LHCN-M2 (cell line): ENCODE measurements around the gene PPM1E. TPM values are rescaled to one million over a fixed set of nuclear protein-coding genes. Genes with fewer than 3 reads are reported as not detected.

Experiments
- total RNA-seq: library from RNA; depleted of rRNA; stranded (reverse); fragments of >200 nt; gene quantifications from 2 replicates; pipeline ENCODE4 v1.2.3, GENCODE V29; 2014; rRNA removed

The PPM1E gene
- total RNA-seq, 1 experiment from 2014 or later = 0.11 TPM

Other genes with a start within 250 kb of the PPM1E start
- 56.2 and 58.2 TPM in 2 replicates for gene MTMR4, start 241.2 kb upstream of the PPM1E start, total RNA-seq
- gene TEX14, start 63.8 kb upstream of the PPM1E start, total RNA-seq = not detected in 2 replicates
- 36.7 and 37.5 TPM in 2 replicates for gene RAD51C, start 63.3 kb upstream of the PPM1E start, total RNA-seq